HG03575 (cell line): ENCODE measurements around the gene FHL2.

Experiments used
- ATAC-seq: cut with Tn5 transposase; IDR thresholded peaks from one replicate; pipeline ENCODE4 v1.9.1; 2021; ENCODE audit not compliant: unreplicated experiment, insufficient number of reproducible peaks, low FRiP score; ENCODE audit errors: extremely low read depth

FHL2 gene

DNA sequence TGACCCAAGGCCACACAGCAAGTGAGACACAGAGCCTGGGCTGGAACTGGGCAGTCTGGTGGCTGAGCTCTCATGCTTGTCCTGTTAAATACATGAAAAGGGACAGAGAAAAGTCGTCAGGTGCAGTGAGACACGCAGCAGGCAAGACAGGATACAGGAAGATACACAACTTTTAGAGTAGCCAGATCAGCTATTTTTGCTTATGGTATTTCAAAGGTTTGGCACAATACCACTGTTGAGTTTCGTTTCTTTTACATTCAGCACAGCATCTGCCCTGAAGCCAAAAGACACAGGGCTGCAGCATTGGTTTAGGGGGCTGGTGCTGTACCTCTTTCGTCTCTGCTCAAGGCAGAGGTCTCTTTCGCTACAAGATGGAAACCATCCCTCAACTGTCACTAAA is 14.0 kb downstream of the FHL2 start:
- no peak for ATAC-seq

DNA sequence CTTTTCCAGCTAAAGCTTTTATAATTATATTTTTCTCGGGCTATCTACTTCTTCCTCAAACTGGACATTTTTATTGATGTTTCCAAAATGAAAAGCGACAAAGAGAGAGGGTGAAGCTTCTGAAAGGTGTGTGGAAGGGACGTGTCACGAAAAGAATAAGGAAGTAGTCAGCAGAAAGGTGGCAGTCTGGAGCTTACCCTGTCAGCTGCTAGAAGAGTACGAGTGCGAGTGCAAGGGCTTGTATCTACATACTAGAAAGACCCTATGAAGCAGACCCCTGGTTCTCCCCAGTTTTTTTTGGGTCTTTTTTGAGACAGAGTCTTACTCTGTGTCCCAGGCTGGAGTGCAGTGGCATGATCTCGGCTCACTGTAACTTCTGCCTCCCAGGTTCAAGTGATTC is 14.6 kb downstream of the FHL2 start:
- ATAC-seq, result no peak

DNA sequence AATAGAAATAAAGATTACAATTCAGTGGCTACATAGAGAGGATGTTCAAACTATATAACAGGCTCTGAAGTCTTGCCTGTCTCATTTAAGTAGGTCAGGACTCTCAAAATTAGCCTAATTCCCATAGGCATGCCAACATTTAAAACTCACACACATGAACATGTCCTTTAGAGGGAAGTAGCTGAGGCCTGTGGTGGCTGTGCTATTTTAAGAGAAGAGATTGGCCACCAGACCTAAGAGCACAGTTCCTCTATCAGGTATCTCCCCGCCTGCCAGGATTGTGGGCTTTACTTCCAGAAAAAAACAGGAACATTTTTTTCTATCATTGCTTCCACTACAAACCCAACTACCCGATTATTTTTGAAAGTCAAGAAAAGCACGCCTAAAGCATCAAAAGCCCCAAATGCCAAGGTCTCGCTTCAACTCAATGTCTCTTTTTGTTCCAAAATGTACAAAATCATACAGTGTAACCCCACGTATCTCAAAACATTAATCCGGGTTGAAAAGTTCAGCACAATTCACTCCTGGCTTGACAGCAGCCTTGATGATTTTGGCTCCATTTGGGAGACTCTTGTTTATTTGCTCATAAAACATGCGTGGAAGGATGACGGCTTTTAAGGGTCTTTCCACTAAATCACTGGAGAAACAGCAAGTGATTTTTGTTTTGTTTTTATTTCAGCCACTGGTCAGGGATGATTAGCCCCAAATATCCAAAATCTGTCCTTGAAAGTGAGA is 15.3 kb downstream of the FHL2 start:
- no peak for ATAC-seq

DNA sequence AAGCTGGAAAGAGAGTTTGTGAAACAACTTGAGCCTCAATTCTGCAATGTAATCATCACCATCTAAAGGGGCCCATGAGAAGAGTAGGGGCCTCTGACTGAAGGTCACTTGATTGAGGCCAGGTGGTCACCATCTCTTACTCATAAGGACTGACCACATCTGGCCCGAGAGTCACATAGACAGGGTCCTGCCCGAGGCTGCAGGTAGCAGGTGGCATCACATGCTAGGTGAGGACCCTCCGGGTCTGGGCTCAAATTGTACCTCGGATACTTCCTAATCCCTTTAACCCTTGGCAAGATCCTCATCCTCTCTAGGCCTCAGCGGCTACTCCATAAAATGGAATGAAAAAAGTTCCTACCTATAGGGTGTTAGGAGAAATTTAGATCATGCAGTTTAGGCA is 16.7 kb downstream of the FHL2 start:
- ATAC-seq, result no peak

DNA sequence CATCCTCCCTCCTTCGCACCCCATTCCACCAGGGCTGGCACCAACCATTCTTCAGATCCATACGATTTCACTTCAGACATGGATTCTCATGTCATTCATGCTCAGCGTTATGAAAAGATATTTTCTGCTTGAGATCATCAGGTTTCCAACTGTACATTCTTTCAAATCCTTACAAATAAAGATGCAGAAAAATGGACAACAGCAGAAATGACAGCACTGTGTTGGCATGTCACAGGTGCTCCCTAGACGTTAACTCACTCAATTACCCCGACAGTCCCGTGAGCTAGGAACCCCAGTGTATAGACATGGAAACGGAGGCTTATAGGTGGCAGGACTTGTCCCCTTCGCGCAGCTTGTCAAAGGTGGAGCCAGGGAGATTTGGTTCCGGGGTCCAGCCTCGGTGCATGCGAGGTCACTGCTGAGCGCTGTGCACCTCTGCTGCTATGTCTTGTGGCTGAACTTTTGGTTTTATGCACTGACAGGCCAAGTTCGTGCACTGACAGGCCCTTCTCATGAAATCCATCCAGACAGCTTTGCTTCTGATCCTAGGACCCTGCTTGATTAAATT is 17.7 kb downstream of the FHL2 start:
- no peak for ATAC-seq

DNA sequence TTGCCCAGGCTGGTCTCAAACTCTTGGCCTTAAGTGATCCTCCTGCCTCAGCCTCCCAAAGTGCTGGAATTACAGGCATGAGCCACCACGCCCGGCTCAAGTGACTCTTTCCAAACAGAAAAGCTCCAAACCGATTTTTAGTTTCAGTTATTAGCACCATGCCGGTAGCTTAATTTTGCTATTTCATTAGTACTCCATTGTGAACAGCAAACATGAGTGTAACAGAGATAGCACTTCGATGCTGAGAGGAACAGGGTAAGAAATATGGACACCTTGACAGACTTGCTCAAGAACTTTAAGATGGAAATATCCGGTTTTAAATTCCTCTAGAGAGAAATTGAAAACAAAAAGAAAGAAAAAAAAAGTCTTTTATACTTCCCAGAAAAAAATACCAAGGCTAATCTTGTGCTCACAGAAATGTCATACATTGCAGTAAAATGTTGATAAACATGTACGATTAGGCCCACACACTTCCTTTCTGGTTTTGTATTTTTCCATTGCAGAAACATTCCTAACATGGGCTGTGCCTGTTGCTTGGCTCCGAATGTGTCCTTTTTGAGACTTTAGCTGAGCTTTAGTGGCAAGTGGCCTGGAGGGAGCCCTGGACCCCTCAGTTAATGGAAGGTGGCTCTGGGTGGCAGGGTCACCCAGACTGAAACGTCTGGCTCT is 18.3 kb downstream of the FHL2 start:
- ATAC-seq, result no peak

DNA sequence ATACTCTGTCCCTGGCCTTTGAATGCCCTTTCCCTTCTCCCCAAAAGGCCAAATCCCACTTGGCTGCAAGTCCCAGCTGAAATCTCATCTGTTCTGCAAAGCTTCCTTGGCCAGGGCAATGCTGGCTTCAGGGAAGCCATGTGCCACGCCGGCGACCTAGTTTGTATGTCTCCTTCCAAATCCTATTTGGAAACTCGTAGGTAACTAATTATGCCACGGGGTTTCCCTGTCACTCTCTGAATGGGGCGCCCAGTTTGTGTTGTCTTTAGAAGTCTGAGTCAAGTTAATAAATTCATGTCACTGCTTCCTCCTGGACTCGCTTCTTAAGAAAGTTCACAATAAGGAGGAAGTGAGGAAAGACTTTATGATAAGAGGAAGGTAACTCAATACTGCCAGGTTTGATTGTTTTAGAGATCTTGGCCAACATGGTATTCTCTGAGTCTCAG is 19.1 kb downstream of the FHL2 start:
- no peak for ATAC-seq

DNA sequence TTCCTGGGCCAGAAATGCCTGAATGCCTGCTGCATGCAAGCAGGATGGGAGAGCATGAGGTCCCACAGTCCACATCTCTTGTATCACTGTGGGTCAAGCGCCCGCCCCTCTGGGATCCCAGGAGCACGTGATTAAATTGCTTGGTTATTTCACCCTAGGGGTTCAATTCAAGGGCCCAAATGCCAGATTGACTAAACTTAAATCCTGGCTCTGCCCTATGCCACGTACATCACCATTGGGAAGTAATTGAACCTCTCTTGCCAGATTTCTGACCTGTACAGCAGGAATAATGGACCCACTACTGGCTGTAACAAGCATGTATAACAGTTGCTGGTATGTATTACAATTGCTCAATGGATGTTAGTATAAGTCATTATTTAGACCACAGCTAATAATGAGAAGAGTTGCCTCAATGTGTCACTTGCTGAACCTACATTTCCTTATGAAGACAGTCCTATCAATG is 19.9 kb downstream of the FHL2 start:
- no peak for ATAC-seq

DNA sequence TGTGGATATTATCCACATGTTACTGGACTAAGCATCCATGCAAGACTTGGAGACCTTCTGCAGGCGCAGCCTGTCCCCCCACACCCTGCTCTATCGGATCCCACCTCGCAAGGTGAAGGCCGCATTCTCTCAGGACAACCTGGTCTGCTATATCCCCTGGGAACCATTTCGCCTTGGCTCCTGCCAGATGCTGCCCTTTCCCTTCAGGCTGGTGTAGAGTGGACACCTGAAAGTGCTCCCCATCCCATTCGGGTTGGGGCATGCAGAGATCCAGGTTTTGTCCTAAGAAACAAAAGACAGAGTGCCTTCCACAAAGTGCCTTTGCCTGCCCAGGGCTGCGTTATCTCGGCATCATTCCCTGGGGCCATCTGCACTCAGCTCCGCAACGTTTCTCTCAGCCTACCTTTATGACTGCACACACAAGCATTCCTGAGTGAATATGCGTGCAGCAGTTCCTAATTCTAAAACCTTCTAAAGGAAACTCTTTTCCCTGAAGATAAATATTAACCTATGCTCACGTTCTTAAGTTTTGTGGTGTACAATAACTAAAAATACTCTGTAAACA is 20.5 kb downstream of the FHL2 start:
- no peak for ATAC-seq

DNA sequence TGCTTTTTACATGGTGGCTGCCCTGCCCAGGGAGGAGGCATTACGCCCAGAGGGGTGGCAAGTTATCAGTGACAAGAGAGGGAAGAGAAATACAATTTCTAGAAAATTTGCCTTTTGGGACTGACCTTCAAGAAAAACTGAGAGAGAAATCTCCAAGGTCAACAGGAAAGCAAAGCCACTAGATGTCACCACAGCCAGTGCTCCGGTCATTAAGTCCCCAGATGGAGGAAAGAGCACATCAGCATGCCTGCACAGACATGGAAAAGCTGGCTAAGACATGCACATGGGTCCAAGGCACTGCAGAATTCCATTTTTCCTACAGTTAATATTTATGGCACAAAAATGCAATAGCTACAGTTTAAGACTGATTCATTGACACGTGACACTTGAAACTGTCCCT is 21.0 kb downstream of the FHL2 start:
- no peak for ATAC-seq

DNA sequence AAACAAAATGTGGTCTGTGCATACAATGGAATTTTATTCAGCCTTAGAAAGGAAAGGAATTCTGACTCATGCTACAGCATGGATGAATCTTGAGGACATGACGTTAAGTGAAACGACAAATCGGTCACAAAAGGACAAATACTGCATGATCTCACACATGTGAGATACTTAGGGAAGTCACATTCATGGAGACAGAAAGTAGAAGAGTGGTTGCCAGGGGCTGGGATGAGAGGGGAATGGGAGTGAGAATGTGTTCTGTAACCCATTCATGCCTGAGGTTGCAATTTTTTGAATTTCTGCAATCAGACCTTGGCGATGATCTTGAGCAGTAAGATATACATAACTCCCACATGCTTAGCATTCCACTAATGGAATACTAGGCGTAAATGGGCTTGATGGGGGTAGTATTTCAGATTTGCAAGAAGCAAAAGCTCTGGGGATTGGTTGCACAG is 22.0 kb downstream of the FHL2 start:
- no peak for ATAC-seq

DNA sequence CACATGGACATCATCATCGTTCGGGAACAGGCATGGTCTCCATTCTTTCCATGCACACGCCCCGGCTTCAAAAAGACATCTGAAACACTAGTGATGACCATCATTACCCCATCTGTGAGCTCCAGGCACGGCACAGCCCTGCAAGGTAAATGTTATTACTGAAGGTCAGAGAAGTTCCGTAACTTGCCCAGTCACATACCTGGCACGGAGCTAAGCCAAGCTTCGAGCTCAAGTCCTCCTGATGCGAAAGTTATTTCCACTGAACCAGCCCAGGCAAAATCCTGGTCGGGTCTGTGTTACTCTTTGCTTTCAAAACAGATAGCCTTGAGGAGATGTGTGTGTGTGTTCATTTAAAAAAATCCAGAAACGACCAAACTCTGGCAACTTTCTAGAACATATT is 22.8 kb downstream of the FHL2 start:
- ATAC-seq, result no peak

DNA sequence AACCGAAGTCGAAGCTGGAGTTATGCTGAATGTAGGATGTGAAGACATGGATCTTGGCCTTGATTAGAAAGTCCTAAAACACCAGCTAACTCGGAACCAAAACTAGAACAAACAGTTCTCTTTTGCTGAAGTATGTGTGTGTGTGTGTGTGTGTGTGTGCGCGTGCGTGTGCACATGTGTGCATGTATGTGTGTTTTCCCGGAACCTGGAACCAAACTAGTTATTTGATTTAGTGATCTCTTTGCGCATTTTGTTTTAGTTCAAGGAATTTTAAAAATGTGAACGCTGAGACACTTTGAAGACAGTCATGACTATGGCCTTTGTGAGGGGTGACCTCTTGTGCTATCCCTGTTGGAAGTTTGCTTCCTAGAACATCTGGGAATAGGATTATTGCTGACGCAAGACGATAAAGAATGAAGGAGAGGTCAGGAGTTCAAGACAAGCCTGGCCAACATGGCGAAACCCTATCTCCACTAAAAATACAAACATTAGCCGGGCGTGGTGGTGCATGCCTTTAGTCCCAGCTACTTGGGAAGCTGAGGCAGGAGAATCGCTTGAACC is 23.8 kb downstream of the FHL2 start:
- no peak for ATAC-seq

DNA sequence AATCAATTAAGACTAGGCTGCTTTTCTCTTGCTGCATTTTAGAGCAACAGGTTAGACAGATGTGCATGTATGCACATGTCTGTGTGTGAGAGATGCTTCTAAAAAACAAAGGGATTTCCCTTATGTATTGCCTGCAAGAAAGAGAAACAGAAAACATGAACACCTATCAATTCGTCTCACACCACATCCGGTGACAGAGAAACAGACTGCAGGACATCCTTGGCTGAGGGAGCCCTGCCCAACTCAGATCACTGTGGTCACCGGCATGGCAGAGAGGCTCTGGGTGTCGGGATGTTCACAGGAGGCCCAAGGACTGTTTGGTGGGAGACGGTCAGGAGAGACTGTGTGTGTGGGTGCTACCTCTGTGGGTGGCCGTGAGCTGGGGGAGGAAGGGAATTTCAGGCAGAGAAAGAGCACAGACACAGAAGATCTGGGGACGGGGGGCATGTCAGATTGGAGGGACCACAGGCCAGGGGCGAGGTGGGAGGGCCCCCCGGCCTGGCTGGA is 24.9 kb downstream of the FHL2 start:
- ATAC-seq, result peak; percentile 64

DNA sequence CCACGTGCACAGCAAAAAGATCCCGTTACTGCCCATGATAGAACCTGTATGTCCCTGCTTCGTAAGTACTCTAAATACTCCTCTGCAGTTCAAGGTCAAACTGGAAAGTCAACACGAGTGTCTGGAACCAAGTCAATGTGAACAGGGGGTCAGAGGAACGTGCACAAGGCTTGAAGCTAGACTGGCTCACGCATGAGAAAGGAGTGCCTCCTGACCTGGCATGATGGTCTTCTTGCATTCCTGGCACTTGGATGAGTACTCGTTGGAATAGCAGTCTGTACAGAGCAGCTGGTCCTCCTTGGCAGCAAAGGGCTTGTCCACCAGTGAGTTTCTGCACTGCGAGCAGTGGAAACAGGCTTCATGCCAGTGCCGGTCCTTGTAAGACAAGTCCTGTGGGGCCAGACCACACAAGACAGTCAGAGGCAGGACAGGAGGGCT is 25.5 kb downstream of the FHL2 start:
- no peak for ATAC-seq

DNA sequence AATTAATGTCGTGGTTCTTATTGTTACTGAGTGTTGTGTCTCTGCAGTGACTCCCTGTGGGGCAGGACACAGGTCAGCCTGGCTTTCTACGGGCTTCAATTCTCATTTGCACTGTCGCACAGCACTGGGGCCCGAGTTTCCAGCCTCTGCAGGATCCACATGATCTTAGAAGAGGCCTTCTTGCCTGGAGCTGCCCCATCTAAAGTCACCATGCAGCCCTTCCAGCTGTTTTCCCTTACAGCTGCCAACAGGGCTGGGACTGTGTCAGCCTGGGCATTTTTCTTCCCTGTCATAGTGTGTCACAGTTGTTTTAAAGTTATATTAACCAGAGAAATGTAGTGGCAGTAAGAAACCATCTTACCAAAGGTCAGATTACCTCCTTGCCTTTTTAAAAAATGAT is 27.0 kb downstream of the FHL2 start:
- ATAC-seq, result no peak

DNA sequence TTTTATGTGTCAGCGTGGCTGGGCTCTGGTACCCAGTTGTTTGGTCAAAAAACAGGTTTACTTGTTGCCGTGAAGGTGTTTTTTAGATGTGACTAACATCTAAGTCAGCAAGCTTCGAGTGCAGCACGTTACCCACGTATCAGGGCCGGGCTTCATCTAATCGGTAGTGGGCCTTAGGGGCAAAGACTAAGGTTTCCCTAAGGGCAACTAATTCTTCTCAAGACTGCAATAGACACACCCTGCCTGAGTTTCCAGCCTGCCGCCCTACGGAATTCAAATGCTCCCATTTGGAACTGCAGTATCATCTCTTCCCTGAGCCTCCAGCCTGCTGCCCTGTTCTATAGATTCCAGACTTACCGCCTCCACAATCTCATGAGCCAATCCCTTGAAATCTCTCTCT is 27.7 kb downstream of the FHL2 start:
- no peak for ATAC-seq

DNA sequence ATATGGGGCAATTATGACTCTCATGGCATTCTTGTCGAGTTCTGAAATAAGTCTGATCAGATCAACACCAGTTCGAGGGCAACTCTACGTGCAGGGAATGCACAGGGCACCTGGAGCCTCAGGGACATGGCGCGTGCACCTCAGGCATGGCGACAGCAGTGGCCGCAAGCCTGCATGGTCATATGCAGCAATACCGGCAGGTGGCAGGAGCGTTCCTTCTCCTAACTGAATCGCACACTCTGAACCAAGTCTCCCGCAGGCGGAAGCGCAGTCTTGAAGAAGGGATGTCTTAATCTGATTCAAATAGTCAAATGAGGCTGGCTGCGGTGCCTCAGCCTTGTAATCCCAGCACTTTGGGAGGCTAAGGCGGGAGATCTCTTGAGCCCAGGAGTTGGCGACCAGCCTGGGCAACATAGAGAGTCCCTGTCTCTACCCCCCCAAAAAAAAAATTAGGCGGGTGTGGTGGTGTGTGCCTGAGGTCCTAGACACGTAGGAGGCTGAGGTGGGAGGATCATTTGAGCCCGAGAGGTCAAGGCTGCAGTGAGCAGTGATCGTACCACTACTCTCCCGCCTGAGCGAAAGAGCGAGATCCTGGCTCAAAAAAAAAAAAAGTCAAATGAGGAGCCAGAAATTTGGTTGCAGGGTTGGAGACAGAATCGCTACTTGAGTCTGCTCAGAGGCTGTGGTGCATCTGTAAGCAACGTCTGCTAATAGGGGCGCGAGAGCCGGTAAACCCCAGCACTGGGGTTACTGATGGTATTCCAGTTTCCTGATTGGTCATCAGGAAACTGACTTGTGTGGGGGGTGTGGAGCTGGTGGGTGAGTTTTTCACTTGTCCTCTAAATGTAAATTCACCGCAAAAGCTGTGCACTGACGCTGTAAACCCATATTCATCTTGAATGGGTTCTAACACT is 28.8 kb downstream of the FHL2 start:
- ATAC-seq, result peak; percentile 80
